Endothelial cell of umbilical vein (primary cell): ENCODE data around the gene AGPAT1. TPM values are rescaled to one million over a fixed set of nuclear protein-coding genes. Genes with fewer than 3 reads are reported as not detected.

Experiments used
- BruUV-seq: library from RNA; stranded (reverse); fragments of 400-500 nt; replicated peaks from 2 replicates; lab custom pipeline; 2021; lab: Mats Ljungman, UMichigan
- CTCF ChIA-PET: fragments of 300-600, 350-600 bp; sonication (Branson Sonifier 250); formaldehyde crosslinking; loops from one replicate; lab custom pipeline; 2021; ENCODE audit warnings: antibody characterized with exemption, inconsistent platforms; lab: Charles Lee
- POLR2A ChIA-PET: fragments of 300-600, 350-600 bp; sonication (Branson Sonifier 250); formaldehyde crosslinking; loops from one replicate; lab custom pipeline; 2021; ENCODE audit warnings: antibody characterized with exemption, inconsistent platforms; lab: Charles Lee
- DNase-seq: peaks from one replicate; pipeline ENCODE4 v3.0.0-alpha.2; 2011; ENCODE audit warnings: low read depth, low spot score
- FAIRE-seq: peaks from 2 replicates; lab custom pipeline; 2011; peaks lifted over from hg19 to GRCh38; lab: Jason Lieb, UNC
- H2AFZ ChIP-seq: 2 replicates; pipeline ENCODE4 v1.6.0; 2012; ENCODE audit warnings: low read depth, low read length, control low read depth, inconsistent platforms
- H3K27ac ChIP-seq: 2 replicates; pipeline ENCODE4 v1.5.1; 2011; ENCODE audit warnings: low read depth, mild to moderate bottlenecking, control low read depth, low read length, moderate library complexity; ENCODE audit not compliant: insufficient read depth
- H3K27me3 ChIP-seq, 2 experiments: 2 replicates each; pipeline versions ENCODE4 v1.6.0 to v1.6.1; 2011; ENCODE audit warnings: low read length in 2 of 2, mixed read lengths in 1 of 2; ENCODE audit not compliant: control insufficient read depth in 2 of 2, insufficient read depth in 2 of 2
- H3K36me3 ChIP-seq, 2 experiments: 2 replicates in 1 of 2; 3 replicates in 1 of 2; pipeline ENCODE4 v1.5.1; 2011; ENCODE audit warnings: low read length in 2 of 2, mild to moderate bottlenecking in 1 of 2, moderate library complexity in 1 of 2; ENCODE audit not compliant: control insufficient read depth in 2 of 2, insufficient read depth in 2 of 2; ENCODE audit errors: extremely low read depth in 1 of 2
- H3K4me1 ChIP-seq: 3 replicates; pipeline ENCODE4 v1.5.1; 2011; ENCODE audit warnings: mild to moderate bottlenecking, low read length; ENCODE audit not compliant: control insufficient read depth, insufficient read depth; ENCODE audit errors: extremely low read depth
- H3K4me2 ChIP-seq: 2 replicates; pipeline ENCODE4 v1.6.1; 2011; ENCODE audit warnings: low read length, control low read depth, mixed read lengths; ENCODE audit not compliant: insufficient read depth
- H3K4me3 ChIP-seq, 3 experiments: fragments of 200-600 bp in 1 of 3; sonication (generic), shearing (Covaris generic) in 1 of 3; replicated peaks in 1 of 3; 2 replicates each; pipeline ENCODE4 v1.5.1; 2011 to 2016; ENCODE audit warnings: control low read depth in 3 of 3, low read length in 3 of 3, mild to moderate bottlenecking in 2 of 3, inconsistent platforms in 1 of 3, low read depth in 1 of 3, moderate library complexity in 1 of 3; ENCODE audit not compliant: insufficient read depth in 1 of 3
- H3K79me2 ChIP-seq: 2 replicates; pipeline ENCODE4 v1.6.0; 2012; ENCODE audit warnings: low read length, inconsistent platforms; ENCODE audit not compliant: control insufficient read depth, insufficient read depth
- H3K9ac ChIP-seq: replicated peaks from 2 replicates; pipeline ENCODE3; 2011; ENCODE audit warnings: low read length, control low read depth; ENCODE audit not compliant: insufficient read depth; ENCODE audit errors: extremely low read depth
- H3K9me1 ChIP-seq: replicated peaks from 3 replicates; pipeline ENCODE4 v1.6.0; 2011; ENCODE audit warnings: mild to moderate bottlenecking, low read length; ENCODE audit not compliant: control insufficient read depth, insufficient read depth; ENCODE audit errors: extremely low read depth
- H3K9me3 ChIP-seq: replicated peaks from 2 replicates; pipeline ENCODE4 v1.5.1; 2012; ENCODE audit warnings: low read length, inconsistent platforms; ENCODE audit not compliant: control insufficient read depth, insufficient read depth
- H4K20me1 ChIP-seq: replicated peaks from 2 replicates; pipeline ENCODE3; 2011; ENCODE audit warnings: mild to moderate bottlenecking, low read length; ENCODE audit not compliant: control insufficient read depth, insufficient read depth; ENCODE audit errors: extremely low read depth
- CTCF ChIP-seq, 2 donors: IDR thresholded peaks; 1 replicate in 1 of 2; 2 replicates in 1 of 2; pipeline ENCODE4 v1.5.1; 2011; ENCODE audit warnings: low read length in 2 of 2, mild to moderate bottlenecking in 2 of 2, moderate library complexity in 2 of 2, control low read depth in 1 of 2, inconsistent platforms in 1 of 2, low read depth in 1 of 2; ENCODE audit not compliant: insufficient read depth in 1 of 2; ENCODE audit errors: extremely low read depth in 1 of 2
- EZH2 ChIP-seq: IDR thresholded peaks from 2 replicates; pipeline ENCODE4 v1.6.1; 2012; ENCODE audit warnings: borderline replicate concordance, low read depth, mild to moderate bottlenecking, moderate library complexity, low read length, inconsistent platforms; ENCODE audit not compliant: severe bottlenecking
- FOS ChIP-seq: IDR thresholded peaks from 2 replicates; pipeline ENCODE4 v1.6.1; 2011; ENCODE audit warnings: mild to moderate bottlenecking, low read length, moderate library complexity, borderline replicate concordance; ENCODE audit not compliant: insufficient read depth
- GATA2 ChIP-seq: IDR thresholded peaks from 2 replicates; pipeline ENCODE4 v1.7.0; 2011; ENCODE audit warnings: low read depth, mild to moderate bottlenecking, moderate library complexity, mixed read lengths, low read length; ENCODE audit not compliant: insufficient read length, insufficient read depth
- JUN ChIP-seq: IDR thresholded peaks from 2 replicates; pipeline ENCODE4 v1.6.1; 2011; ENCODE audit warnings: borderline replicate concordance, low read depth; ENCODE audit not compliant: insufficient read length, insufficient read depth
- MAX ChIP-seq: IDR thresholded peaks from 2 replicates; pipeline ENCODE4 v1.6.1; 2011; ENCODE audit not compliant: insufficient read depth, insufficient read length
- MYC ChIP-seq: IDR thresholded peaks from one replicate; pipeline ENCODE4 v1.6.1; 2011; ENCODE audit warnings: mild to moderate bottlenecking, low read depth, low read length
- POLR2A ChIP-seq: IDR thresholded peaks from 2 replicates; pipeline ENCODE4 v1.6.1; 2012; ENCODE audit warnings: low read depth, mild to moderate bottlenecking, control low read depth, low read length
- POLR2AphosphoS5 ChIP-seq: IDR thresholded peaks from 2 replicates; pipeline ENCODE4 v1.6.1; 2012; ENCODE audit warnings: low read depth, mild to moderate bottlenecking, control low read depth, low read length, moderate library complexity; ENCODE audit not compliant: insufficient read depth
- dilution Hi-C: fragments of 300-500 bp; cut with MboI; formaldehyde crosslinking; loops from one replicate; pipeline ENCODE4 v1.15.0; 2019; ENCODE audit warnings: low sequenced_read_pairs; ENCODE audit not compliant: extremely low pct_ligation_motif_present
- intact Hi-C: fragments of 100-400 bp; cut with micrococcal nuclease; formaldehyde crosslinking; loops from one replicate; pipeline ENCODE4 v1.10.0; 2022
- polyA plus RNA-seq, 4 experiments: library from polyadenylated mRNA; depleted of rRNA in 3 of 4; stranded (reverse) in 3 of 4; unstranded in 1 of 4; fragments of >200 nt; gene quantifications; 2 replicates each; pipeline versions ENCODE4 v1.2.1 to v1.2.3, GENCODE V29; 2011 to 2012; ENCODE audit warnings: missing spikeins in 1 of 4
- total RNA-seq: library from RNA; stranded (reverse); gene quantifications from 2 replicates; pipeline ENCODE4 v1.2.3, GENCODE V29; 2021

AGPAT1 gene
- total and polyA plus RNA-seq, 2 donors (not counting 3 experiments of a cell fraction or from before 2014, with no cell fraction given) = 38.4 to 132 TPM

GRCh38 chr6:32123681-32124080, 52.2 kb downstream of the AGPAT1 start:
- peaks cover 11% of the 10 kb centered on the region for H3K4me1 ChIP-seq
- H3K9me3 ChIP-seq = no peaks in the 10 kb centered on the region
- H4K20me1 ChIP-seq = no peaks in the 10 kb centered on the region
- peaks cover 7% of the 10 kb centered on the region for H3K79me2 ChIP-seq
- H3K27me3 ChIP-seq = no peaks in the 10 kb centered on the region
- no peak overlapping the region for H2AFZ ChIP-seq
- DNase-seq (no peak), FAIRE-seq (no peak)
- H3K4me3 ChIP-seq = no peak overlapping the region
- TF ChIP-seq CTCF (IDR thresholded peaks at IDR 0.05; ENCODE audit: extremely low read depth in 1 of 2, insufficient read depth in 1 of 2, low read depth in 1 of 2, low read length in 2 of 2) (no peak), FOS (no peak), MYC (no peak)
- H3K36me3 ChIP-seq = peaks cover 6 to 35% of the 10 kb centered on the region in 2 experiments
- H3K4me2 ChIP-seq = no peak overlapping the region
- no peak overlapping the region for H3K9ac ChIP-seq
- H3K27ac ChIP-seq = no peak overlapping the region
- BruUV-seq = no TSS peak
- POLR2A ChIA-PET = no interaction called here
- CTCF ChIA-PET = no interaction called here
- dilution Hi-C loops = no loop called here
- no peaks in the 10 kb centered on the region for H3K9me1 ChIP-seq
- intact Hi-C loops = no loop called here

GRCh38 chr6:32120573-32121059, 55.3 kb downstream of the AGPAT1 start:
- H2AFZ ChIP-seq = no peak overlapping the region
- intact Hi-C loops (no loop called here), dilution Hi-C loops (no loop called here)
- no peaks in the 10 kb centered on the region for H3K27me3 ChIP-seq
- no peak for DNase-seq
- no peak overlapping the region for H3K27ac ChIP-seq
- BruUV-seq = no TSS peak
- no peaks in the 10 kb centered on the region for H3K9me3 ChIP-seq
- no peaks in the 10 kb centered on the region for H3K4me1 ChIP-seq
- H3K9ac ChIP-seq = no peak overlapping the region
- no peaks in the 10 kb centered on the region for H4K20me1 ChIP-seq
- no peak overlapping the region for H3K4me2 ChIP-seq
- H3K79me2 ChIP-seq = no peaks in the 10 kb centered on the region
- no peak overlapping the region for H3K4me3 ChIP-seq
- no peaks in the 10 kb centered on the region for H3K9me1 ChIP-seq
- FAIRE-seq = no peak
- no peak for TF ChIP-seq EZH2
- no peak for TF ChIP-seq JUN
- TF ChIP-seq POLR2AphosphoS5 = no peak
- no peak for TF ChIP-seq MAX
- no peak for TF ChIP-seq CTCF (IDR thresholded peaks at IDR 0.05; ENCODE audit: extremely low read depth in 1 of 2, insufficient read depth in 1 of 2, low read depth in 1 of 2, low read length in 2 of 2)
- TF ChIP-seq POLR2A = no peak
- no peak for TF ChIP-seq MYC
- TF ChIP-seq GATA2 = no peak
- no peak for TF ChIP-seq FOS
- ChIA-PET POLR2A (no interaction called here), CTCF (interaction anchor here (0.7 to 1.4 kb wide), 3 partner anchors 10 to 75 kb away, joined by 3 read pairs; no protein-coding TSS in a partner anchor)
- peaks cover 20 to 51% of the 10 kb centered on the region in 2 experiments for H3K36me3 ChIP-seq
